Stimulated activated naive B cell treated with anti-CD40 and anti-IgM and Interleukin-4, amounts not matched to agents 10 μg/mL and 1 μg/mL and 100 μg/mL, for 72 hours (primary cell): ENCODE results near the gene OR6C3.
"Not testable (repeated sequence)": the region's sequence is repeated elsewhere in the genome, so short reads cannot be mapped to it uniquely, and the experiment has no call there.

Experiments
- ATAC-seq, 2 donors: fragments of 150-1000 bp; cut with Tn5 transposase; replicated peaks; 2 replicates each; pipeline ENCODE4 v1.10.0; 2021; ENCODE audit warnings: moderate library complexity in 1 of 2
- DNase-seq: peaks from one replicate; pipeline ENCODE4 v3.0.0; 2021
- H3K27ac Mint-ChIP-seq: one replicate; pipeline ENCODE4 v1.8.0; 2022; ENCODE audit warnings: mild to moderate bottlenecking, mixed read lengths
- H3K27me3 Mint-ChIP-seq, 2 donors: one replicate each; pipeline ENCODE4 v1.8.0; 2022; ENCODE audit warnings: mixed read lengths in 2 of 2
- H3K36me3 Mint-ChIP-seq, 2 donors: one replicate each; pipeline ENCODE4 v1.8.0; 2022; ENCODE audit warnings: mixed read lengths in 2 of 2, mild to moderate bottlenecking in 1 of 2
- H3K4me1 Mint-ChIP-seq, 2 donors: one replicate each; pipeline ENCODE4 v1.8.0; 2022; ENCODE audit warnings: mixed read lengths in 2 of 2, mild to moderate bottlenecking in 1 of 2
- H3K4me3 Mint-ChIP-seq, 2 donors: one replicate each; pipeline ENCODE4 v1.8.0; 2022; ENCODE audit warnings: mild to moderate bottlenecking in 2 of 2, mixed read lengths in 2 of 2, moderate library complexity in 1 of 2
- H3K9me3 Mint-ChIP-seq, 2 donors: one replicate each; pipeline ENCODE4 v1.8.0; 2022; ENCODE audit warnings: mixed read lengths in 2 of 2, mild to moderate bottlenecking in 1 of 2

The OR6C3 gene

GRCh38 chr12:55330446-55330845, at the start of gene OR6C3:
Gene OR6C3, plus strand, starts transcription at chr12:55330746. Its CDS starts 955 bp downstream, at chr12:55331701.
- peaks cover 10 to 15% of the 10 kb centered on the region in 2 donors for H3K27me3 Mint-ChIP-seq
- DNase-seq (no peak), ATAC-seq (no peak)
- H3K27ac Mint-ChIP-seq: no peak within 1 kb of the TSS
- no peaks in the 10 kb centered on the region for H3K36me3 Mint-ChIP-seq
- no peaks in the 10 kb centered on the region for H3K4me1 Mint-ChIP-seq
- H3K4me3 Mint-ChIP-seq: no peak within 1 kb of the TSS
- peaks cover 0 to 2% of the 10 kb centered on the region in 2 donors for H3K9me3 Mint-ChIP-seq

GRCh38 chr12:55280991-55281390, 49.6 kb upstream of the OR6C3 start:
- Mint-ChIP-seq H3K9me3 (no peaks in the 10 kb centered on the region), H3K27me3 (peaks cover 11 to 12% of the 10 kb centered on the region in 2 donors), H3K36me3 (no peaks in the 10 kb centered on the region), H3K4me3 (no peak overlapping the region), H3K4me1 (no peaks in the 10 kb centered on the region), H3K27ac (no peak overlapping the region)
- ATAC-seq: no peak
- no peak for DNase-seq

- Mint-ChIP-seq H3K4me1 (no peaks in the 10 kb centered on the region), H3K27ac (no peak overlapping the region), H3K9me3 (no peaks in the 10 kb centered on the region), H3K36me3 (peaks cover 0 to 1% of the 10 kb centered on the region in 2 donors), H3K27me3 (peaks cover 4 to 29% of the 10 kb centered on the region in 2 donors), H3K4me3 (no peak overlapping the region)
- ATAC-seq (no peak), DNase-seq (no peak)
Measured at GRCh38 chr12:55289999-55290398, 40.5 kb upstream of the OR6C3 start.

- Mint-ChIP-seq H3K4me3 (no peak within 1 kb of the TSS), H3K27ac (no peak within 1 kb of the TSS), H3K4me1 (no peaks in the 10 kb centered on the region), H3K36me3 (no peaks in the 10 kb centered on the region), H3K9me3 (no peaks in the 10 kb centered on the region), H3K27me3 (peaks cover 12 to 19% of the 10 kb centered on the region in 2 donors)
- no peak for ATAC-seq
- no peak for DNase-seq
Measured at GRCh38 chr12:55296469-55296868, 34.1 kb upstream of the OR6C3 start, which contains the start of gene OR6C6. Gene OR6C6, minus strand, starts transcription at chr12:55296569. Its CDS starts 1,337 bp downstream, at chr12:55295232.

GRCh38 chr12:55314043-55314442, 16.5 kb upstream of the OR6C3 start, which contains the start of gene OR6C1:
Gene OR6C1, plus strand, starts transcription at chr12:55314343. Its CDS starts 6,257 bp downstream, at chr12:55320600.
- no peak within 1 kb of the TSS for H3K4me3 Mint-ChIP-seq
- peaks cover 10 to 30% of the 10 kb centered on the region in 2 donors for H3K27me3 Mint-ChIP-seq
- ATAC-seq: no peak
- no peak for DNase-seq
- H3K36me3 Mint-ChIP-seq: peaks cover 0 to under 1% of the 10 kb centered on the region in 2 donors
- no peak within 1 kb of the TSS for H3K27ac Mint-ChIP-seq
- H3K4me1 Mint-ChIP-seq: no peaks in the 10 kb centered on the region
- H3K9me3 Mint-ChIP-seq: peaks cover 0 to under 1% of the 10 kb centered on the region in 2 donors

- H3K9me3 Mint-ChIP-seq: peaks cover 0 to 3% of the 10 kb centered on the region in 2 donors
- H3K36me3 Mint-ChIP-seq: peaks cover 0 to 3% of the 10 kb centered on the region in 2 donors
- no peak for ATAC-seq
- peaks cover 17 to 42% of the 10 kb centered on the region in 2 donors for H3K27me3 Mint-ChIP-seq
- DNase-seq: no peak
- no peak overlapping the region for H3K27ac Mint-ChIP-seq
- no peaks in the 10 kb centered on the region for H3K4me1 Mint-ChIP-seq
- no peak overlapping the region for H3K4me3 Mint-ChIP-seq
Measured at GRCh38 chr12:55320201-55320600, 10.3 kb upstream of the OR6C3 start.

- not testable (repeated sequence) for H3K27ac Mint-ChIP-seq, H3K4me3 Mint-ChIP-seq, H3K36me3 Mint-ChIP-seq, ATAC-seq, H3K4me1 Mint-ChIP-seq, H3K9me3 Mint-ChIP-seq, DNase-seq
- peaks cover 15 to 20% of the 10 kb centered on the region in 2 donors for H3K27me3 Mint-ChIP-seq
Measured at GRCh38 chr12:55325801-55326200, 4.7 kb upstream of the OR6C3 start.

GRCh38 chr12:55336002-55336401, 5.5 kb downstream of the OR6C3 start:
- ATAC-seq: no peak
- Mint-ChIP-seq H3K9me3 (no peaks in the 10 kb centered on the region), H3K27me3 (peaks cover 3 to 34% of the 10 kb centered on the region in 2 donors), H3K27ac (no peak overlapping the region), H3K36me3 (no peaks in the 10 kb centered on the region), H3K4me3 (no peak overlapping the region), H3K4me1 (no peaks in the 10 kb centered on the region)
- DNase-seq: no peak

GRCh38 chr12:55355338-55355737, 24.8 kb downstream of the OR6C3 start:
- not testable (repeated sequence) for DNase-seq, H3K4me3 Mint-ChIP-seq, H3K9me3 Mint-ChIP-seq, H3K36me3 Mint-ChIP-seq, H3K4me1 Mint-ChIP-seq, H3K27ac Mint-ChIP-seq, ATAC-seq
- H3K27me3 Mint-ChIP-seq: peaks cover 19 to 33% of the 10 kb centered on the region in 2 donors

GRCh38 chr12:55362675-55363074, 32.1 kb downstream of the OR6C3 start, which contains the start of gene OR6C75:
Gene OR6C75, plus strand, starts transcription at chr12:55362975. Its CDS starts 2,136 bp downstream, at chr12:55365111.
- no peak within 1 kb of the TSS for H3K27ac Mint-ChIP-seq
- H3K9me3 Mint-ChIP-seq: no peaks in the 10 kb centered on the region
- no peaks in the 10 kb centered on the region for H3K4me1 Mint-ChIP-seq
- DNase-seq: no peak
- H3K27me3 Mint-ChIP-seq: peaks cover 23 to 24% of the 10 kb centered on the region in 2 donors
- no peak for ATAC-seq
- no peaks in the 10 kb centered on the region for H3K36me3 Mint-ChIP-seq
- no peak within 1 kb of the TSS for H3K4me3 Mint-ChIP-seq

- no peaks in the 10 kb centered on the region for H3K4me1 Mint-ChIP-seq
- no peak overlapping the region for H3K27ac Mint-ChIP-seq
- peaks cover 14 to 18% of the 10 kb centered on the region in 2 donors for H3K27me3 Mint-ChIP-seq
- no peaks in the 10 kb centered on the region for H3K36me3 Mint-ChIP-seq
- ATAC-seq: no peak
- no peak for DNase-seq
- no peak overlapping the region for H3K4me3 Mint-ChIP-seq
- H3K9me3 Mint-ChIP-seq: no peaks in the 10 kb centered on the region
Measured at GRCh38 chr12:55365086-55365485, 34.5 kb downstream of the OR6C3 start.

- Mint-ChIP-seq H3K4me1 (no peaks in the 10 kb centered on the region), H3K27me3 (peaks cover 0 to 11% of the 10 kb centered on the region in 2 donors), H3K4me3 (no peak overlapping the region), H3K9me3 (no peaks in the 10 kb centered on the region), H3K27ac (no peak overlapping the region), H3K36me3 (no peaks in the 10 kb centered on the region)
- DNase-seq: no peak
- ATAC-seq: no peak
Measured at GRCh38 chr12:55372521-55372920, 42.0 kb downstream of the OR6C3 start.
